ENCODE measurements around the gene RFPL2.

GRCh38 chr22:32211011-32211410 is 6.1 kb upstream of the RFPL2 start:
- TF ChIP-seq PCBP2 (optimal IDR thresholded peaks at IDR 0.05; ENCODE audit: low read depth, low read length, poor library complexity, severe bottlenecking) (no peak), SP2 (CRISPR knock-in tag; IDR thresholded peaks at IDR 0.05) (no peak), DMAP1 (CRISPR knock-in tag; IDR thresholded peaks at IDR 0.05) (no peak), AGO1 (IDR thresholded peaks at IDR 0.05; ENCODE audit: low read depth, low read length, poor library complexity, severe bottlenecking) (no peak), HHEX (CRISPR knock-in tag; IDR thresholded peaks at IDR 0.05) (no peak), POLR2A (IDR thresholded peaks at IDR 0.05; ENCODE audit: insufficient read depth in 1 of 2, low read depth in 2 of 2, low read length in 2 of 2) (no peak)

Data from HepG2 (cell line).